ENCODE data around the gene FAM151A.
"Not testable (repeated sequence)": the region's sequence is repeated elsewhere in the genome, so short reads cannot be mapped to it uniquely, and the experiment has no call there.

FAM151A gene

GRCh38 chr1:54636461-54637446 is 13.4 kb upstream of the FAM151A start:
- not testable (repeated sequence) for DNase-seq

- not testable (repeated sequence) for DNase-seq
Observed at GRCh38 chr1:54635804-54636203, 12.5 kb upstream of the FAM151A start.

- no peak for DNase-seq
Observed at GRCh38 chr1:54627196-54627595, 3.9 kb upstream of the FAM151A start.

GRCh38 chr1:54624466-54625464 is 1.4 kb upstream of the FAM151A start:
- DNase-seq, result no peak

- DNase-seq, result no peak
Observed at GRCh38 chr1:54619749-54620148, 3.6 kb downstream of the FAM151A start.

- no peak for DNase-seq
Observed at GRCh38 chr1:54615531-54616279, 7.6 kb downstream of the FAM151A start.

GRCh38 chr1:54614563-54614962 is 8.8 kb downstream of the FAM151A start:
- DNase-seq, result no peak

GRCh38 chr1:54614024-54614423 is 9.3 kb downstream of the FAM151A start:
- no peak for DNase-seq

- DNase-seq, result no peak
Observed at GRCh38 chr1:54611621-54612020, 11.7 kb downstream of the FAM151A start.

- no peak for DNase-seq
Observed at GRCh38 chr1:54610601-54611580, 12.4 kb downstream of the FAM151A start.

- no peak for DNase-seq
Observed at GRCh38 chr1:54610048-54610447, 13.3 kb downstream of the FAM151A start.

- no peak for DNase-seq
Observed at GRCh38 chr1:54609301-54609921, 13.9 kb downstream of the FAM151A start.

- no peak for DNase-seq
Observed at GRCh38 chr1:54608566-54609230, 14.6 kb downstream of the FAM151A start.

- DNase-seq, result no peak
Observed at GRCh38 chr1:54607821-54608565, 15.3 kb downstream of the FAM151A start.

GRCh38 chr1:54606990-54607325 is 16.4 kb downstream of the FAM151A start:
- DNase-seq, result no peak

- DNase-seq, result no peak
Observed at GRCh38 chr1:54606096-54606989, 17.0 kb downstream of the FAM151A start.

- DNase-seq, result no peak
Observed at GRCh38 chr1:54604572-54605370, 18.6 kb downstream of the FAM151A start.

- no peak for DNase-seq
Observed at GRCh38 chr1:54604051-54604450, 19.3 kb downstream of the FAM151A start.

Data from NCI-H1436 treated with DMSO at 0.1 percent for 48 hours (cell line).